Medulla oblongata (tissue), 1 donor: ENCODE data around the gene CELF1.
"Not testable (repeated sequence)": the region's sequence is repeated elsewhere in the genome, so short reads cannot be mapped to it uniquely, and the experiment has no call there.

Experiments used
- DNase-seq: peaks from one replicate; pipeline ENCODE4 v3.0.0-alpha.2; 2015; ENCODE audit errors: extremely low spot score

CELF1 gene

DNA sequence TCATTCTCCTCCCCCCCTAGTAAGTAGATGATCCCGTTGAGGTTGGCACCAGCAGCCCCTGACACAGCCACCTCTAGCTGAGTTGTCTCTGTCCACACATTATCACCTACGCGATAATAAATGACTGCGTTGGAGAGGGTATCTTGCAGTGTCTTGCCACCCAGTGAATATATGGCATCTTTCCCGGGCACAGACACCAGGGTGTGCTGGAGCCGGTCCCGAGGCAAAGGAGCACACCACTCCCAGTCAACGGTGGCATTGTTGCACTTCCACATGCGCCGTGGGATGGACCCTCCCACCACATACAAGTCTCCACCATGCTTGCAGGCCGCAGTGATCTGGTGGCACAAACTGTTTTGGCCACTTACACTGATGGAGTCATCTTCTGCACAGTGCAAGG is 20.4 kb upstream of the CELF1 start:
- no peak for DNase-seq

DNA sequence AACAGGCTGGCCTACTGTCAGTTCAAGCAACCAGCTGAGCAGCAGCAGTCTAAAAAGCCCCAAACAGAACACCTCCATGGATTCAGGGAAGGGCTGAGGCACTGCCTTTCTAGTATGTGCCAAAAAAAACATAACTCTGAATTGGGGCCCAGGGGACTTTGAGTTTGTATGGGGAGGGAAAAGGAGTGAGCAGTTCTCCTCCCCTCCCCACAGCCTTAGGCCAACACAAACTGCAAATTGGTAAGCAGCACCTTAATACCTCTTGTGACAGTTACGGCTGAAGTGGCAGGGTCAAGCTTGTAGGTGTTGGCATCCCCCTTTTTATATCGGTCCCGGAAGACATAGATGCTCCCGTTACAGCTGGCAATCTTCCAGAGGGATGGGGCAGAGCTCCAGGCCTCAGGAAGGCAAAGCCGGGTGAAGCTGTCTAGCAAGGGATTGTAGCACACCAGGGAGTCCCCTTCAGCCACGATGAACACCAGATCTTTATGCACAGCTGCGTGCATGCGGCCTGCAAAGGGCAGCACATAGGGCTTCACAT is 19.9 kb upstream of the CELF1 start:
- DNase-seq: no peak

DNA sequence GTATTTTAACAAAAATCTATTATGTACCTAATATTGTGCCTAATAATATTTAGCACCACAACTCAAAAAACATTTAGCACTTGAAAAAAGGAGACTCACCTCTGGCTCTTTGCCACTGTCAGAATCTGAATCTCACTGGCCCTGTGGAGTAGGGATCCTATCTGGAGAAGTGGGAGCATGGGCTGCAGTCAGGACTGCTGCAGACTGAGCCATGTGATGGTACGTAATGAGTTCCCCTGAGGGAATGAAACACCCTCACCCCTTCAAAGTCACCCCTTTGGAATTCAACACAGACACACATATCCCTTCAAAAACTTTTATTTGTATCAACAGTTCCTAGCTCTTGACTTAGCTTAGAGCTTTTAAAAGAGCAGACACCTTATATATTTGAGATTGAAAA is 19.0 kb upstream of the CELF1 start:
- no peak for DNase-seq

DNA sequence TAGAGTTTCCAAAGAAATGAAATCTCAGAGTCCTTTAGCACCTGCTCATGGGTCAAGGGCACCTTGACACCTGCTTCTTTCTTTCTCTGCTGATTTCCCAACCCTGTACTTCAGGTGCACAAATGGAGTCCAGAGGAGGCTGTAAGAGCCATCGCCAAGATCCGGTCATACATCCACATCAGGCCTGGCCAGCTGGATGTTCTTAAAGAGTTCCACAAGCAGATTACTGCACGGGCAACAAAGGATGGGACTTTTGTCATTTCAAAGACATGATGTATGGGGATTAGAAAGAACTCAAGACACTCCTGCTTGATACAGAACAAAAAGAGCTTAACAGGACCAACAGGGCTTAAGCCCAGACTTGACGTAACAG is 18.4 kb upstream of the CELF1 start:
- DNase-seq: no peak

DNA sequence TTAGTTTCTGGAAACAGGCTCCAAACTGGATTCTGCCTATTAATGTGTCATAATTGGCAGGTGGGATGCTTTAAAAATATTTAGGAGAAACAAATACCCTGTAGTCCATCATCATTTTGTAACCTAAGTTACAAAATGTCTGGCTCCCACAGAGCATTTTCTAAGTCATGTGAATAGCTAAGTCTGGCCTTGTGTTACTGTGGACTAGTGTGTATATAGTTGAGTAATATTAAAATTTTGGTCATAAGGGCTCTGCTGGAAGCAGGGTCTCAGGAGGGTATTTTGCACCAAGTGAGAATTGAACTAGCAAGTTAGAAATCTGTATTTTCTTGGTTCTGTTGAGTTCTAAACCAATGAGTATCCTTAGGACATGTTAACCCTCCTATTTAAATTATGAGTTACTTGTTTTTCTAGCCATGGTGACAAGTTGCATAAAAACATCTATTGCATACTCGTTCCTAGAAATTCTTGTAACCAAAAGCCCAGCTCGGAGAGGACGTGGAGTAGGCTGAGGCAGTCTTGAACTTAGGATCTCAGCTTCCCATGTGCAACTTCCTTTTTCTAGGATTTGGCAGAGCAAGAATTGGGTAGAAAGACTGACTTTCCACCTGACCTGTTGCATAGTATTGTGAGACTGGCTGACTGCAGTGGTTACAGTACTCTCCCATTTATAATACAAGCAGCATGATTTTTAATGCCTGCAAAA is 17.9 kb upstream of the CELF1 start:
- no peak for DNase-seq

DNA sequence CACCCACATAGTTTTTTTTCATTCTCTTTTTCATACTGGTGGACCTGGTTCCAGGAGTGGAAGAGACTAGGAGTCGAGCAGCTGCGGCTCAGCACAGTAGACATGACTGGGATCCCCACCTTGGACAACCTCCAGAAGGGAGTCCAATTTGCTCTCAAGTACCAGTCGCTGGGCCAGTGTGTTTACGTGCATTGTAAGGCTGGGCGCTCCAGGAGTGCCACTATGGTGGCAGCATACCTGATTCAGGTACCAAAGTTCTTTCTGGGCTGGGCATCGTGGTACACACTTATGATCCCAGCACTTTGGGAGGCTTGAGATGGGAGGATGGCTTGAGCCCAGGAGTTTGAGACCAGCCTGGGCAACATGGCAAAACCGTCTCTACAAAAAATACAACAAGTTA is 16.7 kb upstream of the CELF1 start:
- no peak for DNase-seq

DNA sequence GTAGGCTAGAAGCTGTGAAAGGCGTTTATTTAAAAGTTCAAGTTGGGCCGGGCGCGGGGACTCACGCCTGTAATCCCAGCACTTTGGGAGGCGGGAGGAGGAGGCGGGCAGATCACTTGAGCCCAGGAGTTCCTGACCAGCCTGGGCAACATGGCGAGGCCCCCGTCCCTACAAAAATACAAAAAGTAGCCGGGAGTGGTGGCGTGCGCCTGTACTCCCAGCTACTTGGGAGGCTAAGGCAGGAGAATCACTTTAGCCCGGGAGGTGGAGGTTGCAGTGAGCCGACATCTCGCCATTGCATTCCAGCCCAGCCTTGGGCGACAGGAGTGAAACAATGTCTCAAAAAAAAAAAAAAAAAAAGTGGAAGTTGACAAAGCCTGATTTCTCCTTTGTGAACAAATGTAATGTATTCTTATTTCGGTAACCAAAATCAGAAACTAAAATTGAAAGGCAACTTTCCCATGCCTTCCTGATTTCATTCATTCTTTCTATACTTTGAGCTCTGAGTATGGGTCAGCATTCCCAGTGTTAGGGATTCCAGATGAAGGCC is 13.3 kb upstream of the CELF1 start:
- DNase-seq: no peak

DNA sequence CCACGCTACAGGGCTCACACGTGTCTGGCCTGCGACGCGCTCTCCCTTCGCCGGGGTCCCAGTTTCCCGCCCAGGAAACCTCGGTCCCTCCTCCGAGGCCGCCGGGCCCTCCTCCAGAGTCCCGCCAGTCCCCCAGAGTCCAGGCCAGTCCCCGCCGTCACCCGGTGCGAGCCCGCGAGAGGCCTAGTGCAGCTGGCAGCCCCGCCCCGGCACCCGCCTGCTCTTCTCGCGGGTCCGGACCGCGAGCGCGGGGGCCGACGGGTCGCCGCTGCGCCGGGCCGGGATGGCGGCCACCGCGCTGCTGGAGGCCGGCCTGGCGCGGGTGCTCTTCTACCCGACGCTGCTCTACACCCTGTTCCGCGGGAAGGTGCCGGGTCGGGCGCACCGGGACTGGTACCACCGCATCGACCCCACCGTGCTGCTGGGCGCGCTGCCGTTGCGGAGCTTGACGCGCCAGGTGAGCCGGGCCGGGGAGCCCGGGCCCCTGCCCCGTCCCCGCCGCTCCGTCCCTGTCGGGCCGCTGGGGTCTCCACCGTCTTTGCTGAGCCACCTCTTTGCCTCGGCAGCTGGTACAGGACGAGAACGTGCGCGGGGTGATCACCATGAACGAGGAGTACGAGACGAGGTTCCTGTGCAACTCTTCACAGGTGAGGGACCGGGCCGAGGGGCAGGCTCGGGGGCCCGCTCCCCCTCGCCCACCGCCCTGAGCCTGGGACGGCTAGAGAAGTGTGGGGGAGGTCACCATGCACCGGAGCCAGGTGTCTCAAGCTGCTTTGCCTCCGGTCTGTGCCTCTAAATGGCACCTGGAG is 12.6 kb upstream of the CELF1 start, which contains the start of gene PTPMT1:
Gene PTPMT1 (plus strand): TSS at position 260 of the 809 bp plus-strand sequence. CDS start 24 bp downstream, at position 284.
- DNase-seq: peak; percentile 45

DNA sequence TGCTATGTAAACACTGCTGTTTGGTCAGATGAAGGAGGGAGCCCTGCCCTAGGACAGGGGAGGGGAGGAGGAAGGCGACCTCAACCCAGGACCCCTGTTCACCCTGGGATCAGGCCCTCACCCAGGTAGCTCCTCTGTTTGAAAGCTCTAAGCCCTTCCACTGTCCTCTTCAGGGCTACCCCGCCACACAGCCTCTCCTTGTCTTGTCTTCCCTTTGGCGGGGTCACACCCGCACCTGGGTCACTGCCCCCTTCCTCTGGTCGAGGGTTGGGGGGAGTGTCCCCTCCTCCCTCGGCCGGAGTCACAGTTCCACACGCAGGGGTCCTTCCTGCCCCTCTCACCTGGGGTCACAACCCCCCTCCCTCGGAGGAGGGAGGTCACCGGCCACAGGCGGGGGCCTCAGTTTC is 12.0 kb upstream of the CELF1 start:
- DNase-seq: no peak

DNA sequence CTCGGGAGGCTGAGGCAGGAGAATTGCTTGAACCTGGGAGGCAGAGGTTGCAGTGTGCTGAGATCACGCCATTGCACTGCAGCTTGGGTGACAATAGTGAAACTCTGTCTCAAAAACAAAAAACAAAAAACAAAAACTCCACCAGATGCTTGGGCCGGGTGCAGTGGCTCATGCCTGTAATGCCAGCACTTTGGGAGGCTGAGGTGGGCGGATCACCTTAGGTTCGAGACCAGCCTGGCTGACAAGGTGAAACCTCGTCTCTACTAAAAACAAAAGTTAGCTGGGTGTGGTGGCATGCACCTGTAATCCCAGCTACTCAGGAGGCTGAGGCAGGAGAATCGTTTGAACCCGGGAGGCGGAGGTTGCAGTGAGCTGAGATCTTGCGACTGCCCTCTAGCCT is 11.4 kb upstream of the CELF1 start:
- not testable (repeated sequence) for DNase-seq

DNA sequence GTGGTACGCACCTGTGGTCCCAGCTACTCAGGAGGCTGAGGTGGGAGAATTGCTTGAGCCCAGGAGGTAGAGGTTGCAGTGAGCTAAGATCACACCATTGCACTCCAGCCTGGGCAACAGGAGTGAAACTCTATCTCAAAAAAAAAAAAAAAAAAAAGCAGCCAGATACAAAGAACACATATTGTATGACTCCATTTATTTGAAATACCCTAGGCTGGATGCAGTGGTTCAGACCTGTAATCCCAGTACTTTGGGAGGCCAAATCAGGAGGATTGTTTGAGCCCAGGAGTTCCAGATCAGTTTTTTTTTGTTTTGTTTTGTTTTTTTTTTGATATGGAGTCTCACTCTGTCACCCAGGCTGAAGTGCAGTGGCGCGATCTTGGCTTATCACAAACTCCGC is 9.5 kb upstream of the CELF1 start:
- not testable (repeated sequence) for DNase-seq

DNA sequence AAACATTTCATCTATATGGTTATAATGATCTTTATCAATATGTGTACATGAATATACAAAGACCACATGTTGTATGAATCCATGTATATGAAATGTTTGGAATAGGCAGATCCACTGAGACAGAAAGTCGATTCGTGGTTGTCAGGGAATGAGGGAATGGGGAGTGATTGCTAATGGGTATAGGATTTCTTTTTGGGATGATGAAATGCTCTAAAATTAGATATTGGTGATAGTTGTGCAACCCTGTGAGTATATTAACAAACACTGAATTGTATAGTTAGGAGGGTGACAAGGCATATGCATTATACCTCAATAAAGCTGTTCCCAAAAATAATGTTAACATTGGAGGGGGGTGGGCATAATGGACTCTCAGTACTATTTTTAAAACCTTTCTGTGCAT is 7.5 kb upstream of the CELF1 start:
- no peak for DNase-seq

DNA sequence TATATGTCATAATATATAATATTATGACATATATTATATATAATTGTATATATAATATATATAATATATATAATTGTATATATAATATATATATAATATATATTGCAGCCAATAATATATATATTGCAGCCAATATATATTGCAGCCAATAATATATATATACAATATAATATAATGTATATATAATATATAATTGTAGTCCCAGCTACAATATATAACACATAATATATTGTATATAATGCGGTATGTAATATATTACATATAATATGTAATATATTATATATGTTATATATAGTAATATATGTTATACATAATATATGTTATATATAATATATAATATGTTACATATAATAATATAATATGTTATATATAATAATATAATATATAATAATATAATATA is 5.8 kb upstream of the CELF1 start:
- DNase-seq: no peak

DNA sequence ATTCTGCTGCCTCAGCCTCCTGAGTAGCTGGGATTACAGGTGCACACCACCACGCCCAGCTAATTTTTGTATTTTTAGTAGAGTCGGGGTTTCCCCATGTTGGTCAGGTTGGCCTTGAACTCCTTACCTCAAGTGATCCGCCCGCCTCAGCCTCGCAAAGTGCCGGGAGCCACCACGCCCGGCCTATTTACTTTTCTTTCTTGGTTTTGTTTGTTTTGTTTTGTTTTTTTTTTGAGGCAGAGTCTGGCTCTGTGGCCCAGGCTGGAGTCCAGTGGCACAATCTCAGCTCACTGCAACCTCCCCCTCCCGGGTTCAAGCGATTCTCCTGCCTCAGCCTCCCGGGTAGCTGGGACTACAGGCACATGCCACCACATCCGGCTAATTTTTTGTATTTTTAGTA is 4.1 kb upstream of the CELF1 start:
- not testable (repeated sequence) for DNase-seq

DNA sequence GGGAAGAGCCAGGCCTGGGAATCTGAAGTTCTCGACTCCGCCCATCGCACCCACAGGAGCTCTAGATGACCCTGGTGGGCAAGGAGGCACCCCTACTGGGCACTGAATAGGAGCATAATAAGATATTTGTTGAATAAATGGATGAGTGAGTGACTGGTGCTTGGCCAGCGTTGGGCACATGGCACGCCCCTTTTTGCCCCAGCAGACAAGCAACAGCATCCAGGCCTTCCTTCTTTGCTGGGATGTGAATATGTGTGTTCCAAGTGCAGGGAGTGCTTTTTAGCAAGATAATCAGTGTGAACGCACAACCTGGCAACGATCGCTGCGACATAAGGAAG is 443 bp upstream of the CELF1 start:
- no peak for DNase-seq

DNA sequence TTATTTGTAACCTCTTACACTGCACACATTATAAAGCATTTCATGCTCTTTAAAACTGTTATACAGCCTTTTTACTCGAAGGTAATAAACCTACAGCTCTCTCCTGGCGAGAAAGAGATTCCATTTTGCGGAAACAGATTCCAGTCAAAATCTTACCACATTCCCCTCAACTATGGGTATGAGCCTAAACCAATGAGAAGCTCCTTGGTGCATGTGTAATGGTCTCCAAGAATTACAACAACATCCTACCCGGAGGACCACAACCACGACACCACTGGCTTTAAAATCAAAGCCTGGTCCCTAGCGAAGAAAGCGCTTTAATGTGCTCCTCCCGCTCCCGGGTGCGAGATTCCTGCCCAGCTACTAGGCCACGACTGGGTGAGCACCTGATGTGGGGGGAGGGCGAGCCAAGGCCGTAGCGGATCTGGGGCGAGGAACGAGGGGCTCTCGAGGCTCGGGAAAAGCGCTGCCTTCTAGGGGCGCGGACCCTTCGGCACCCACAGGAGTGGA is 821 bp downstream of the CELF1 start:
- DNase-seq: peak; percentile 34

DNA sequence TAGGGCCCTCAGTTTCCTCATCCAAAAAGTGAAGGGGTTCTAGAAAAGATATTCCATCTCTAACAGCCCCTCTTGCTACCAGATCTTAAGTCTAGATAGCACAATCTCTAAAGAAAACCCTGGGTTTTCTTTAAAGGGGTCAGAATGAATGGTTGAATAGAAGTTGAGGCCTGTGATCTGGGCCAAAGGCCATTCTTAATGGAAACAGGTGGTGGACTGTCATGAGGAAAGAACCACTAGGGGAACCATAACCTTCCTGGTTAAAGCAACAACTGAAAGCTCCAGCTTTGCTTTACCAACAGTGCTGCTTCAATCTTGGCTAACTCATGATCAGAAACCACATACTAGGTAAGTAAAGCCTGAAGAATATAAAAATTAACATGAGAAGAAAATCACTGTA is 1.8 kb downstream of the CELF1 start:
- no peak for DNase-seq

DNA sequence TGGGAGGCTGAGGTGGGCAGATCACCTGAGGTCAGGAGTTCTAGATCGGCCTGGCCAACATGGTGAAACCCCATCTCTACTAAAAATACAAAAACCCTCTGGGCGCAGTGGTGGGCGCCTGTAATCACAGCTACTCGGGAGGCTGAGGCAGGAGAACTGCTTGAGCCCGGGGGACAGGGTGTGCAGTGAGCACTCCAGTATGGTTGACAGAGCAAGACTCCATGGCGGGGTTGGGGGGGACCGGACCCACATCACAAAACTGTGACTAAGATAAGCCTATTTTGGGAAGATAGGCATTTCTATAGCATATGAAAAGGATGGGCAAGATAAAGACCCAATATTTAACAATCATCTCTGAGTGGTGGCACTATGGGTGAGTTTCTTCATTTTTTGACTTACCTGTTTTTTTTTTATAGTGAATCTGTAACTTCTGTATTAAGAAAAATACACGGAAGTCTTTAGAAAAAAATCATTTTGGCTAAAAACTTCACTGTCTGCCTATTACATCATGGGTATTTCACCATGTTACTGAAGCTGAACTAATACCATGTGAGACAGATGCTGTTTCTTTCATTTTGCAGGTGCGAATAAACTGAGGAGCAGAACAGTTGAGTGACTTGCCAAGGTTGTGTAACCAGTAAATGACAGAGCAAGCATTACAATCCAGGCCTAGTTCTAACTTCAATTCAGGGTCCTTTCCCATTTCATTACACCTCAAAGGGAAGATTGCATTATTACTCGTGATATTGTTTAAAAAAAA is 2.5 kb downstream of the CELF1 start:
- no peak for DNase-seq

DNA sequence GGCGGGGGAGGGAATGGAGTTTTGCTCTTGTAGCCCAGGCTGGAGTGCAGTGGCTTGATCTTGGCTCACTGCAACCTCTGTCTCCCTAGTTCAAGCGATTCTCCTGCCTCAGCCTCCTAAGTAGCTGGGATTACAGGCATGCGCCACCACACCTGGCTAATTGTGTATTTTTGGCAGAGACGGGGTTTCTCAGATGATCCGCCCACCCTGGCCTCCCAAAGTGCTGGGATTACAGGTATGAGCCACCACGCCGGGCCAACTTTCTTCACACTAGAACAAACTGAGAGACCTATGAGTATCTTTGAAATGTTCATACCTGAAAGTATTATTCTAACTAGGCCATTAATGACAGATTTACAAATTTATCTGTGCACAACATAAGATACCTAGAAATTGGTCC is 6.7 kb downstream of the CELF1 start:
- not testable (repeated sequence) for DNase-seq

DNA sequence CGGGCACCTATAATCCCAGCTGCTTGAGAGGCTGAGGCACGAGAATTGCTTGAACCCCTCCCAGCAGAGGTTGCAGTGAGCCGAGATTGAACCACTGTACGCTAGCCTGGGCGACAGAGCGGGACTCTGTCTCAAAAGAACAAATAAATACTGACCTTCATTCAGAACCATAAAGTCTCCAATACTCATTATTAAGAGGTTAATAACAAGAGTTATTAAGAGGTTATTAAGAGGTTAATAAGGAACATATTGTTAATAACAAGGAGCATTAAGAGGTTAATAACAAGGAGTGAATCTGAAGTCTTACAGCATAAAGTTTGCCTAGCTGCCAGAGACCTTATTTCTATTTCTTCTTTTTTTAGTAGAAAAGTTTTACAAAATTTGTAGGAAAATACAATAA is 7.6 kb downstream of the CELF1 start:
- DNase-seq: no peak

DNA sequence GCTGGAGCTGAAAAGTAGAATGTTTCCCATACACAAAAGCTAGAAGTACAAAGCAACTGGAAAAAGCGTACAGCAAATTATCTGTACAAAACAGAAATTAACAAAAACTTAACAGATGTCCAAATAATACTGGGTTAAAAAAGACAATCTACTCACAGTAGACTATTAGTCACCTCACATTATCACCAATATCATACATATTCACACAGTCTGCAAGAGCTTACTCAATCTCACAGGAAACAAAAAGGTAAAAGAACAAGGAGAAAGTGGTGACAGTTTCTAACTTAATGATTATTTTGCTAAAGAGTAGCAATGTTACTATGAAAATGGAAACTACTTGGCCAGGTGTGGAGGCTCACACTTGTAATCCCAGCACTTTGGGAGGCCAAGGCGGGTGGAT is 11.9 kb downstream of the CELF1 start:
- no peak for DNase-seq

DNA sequence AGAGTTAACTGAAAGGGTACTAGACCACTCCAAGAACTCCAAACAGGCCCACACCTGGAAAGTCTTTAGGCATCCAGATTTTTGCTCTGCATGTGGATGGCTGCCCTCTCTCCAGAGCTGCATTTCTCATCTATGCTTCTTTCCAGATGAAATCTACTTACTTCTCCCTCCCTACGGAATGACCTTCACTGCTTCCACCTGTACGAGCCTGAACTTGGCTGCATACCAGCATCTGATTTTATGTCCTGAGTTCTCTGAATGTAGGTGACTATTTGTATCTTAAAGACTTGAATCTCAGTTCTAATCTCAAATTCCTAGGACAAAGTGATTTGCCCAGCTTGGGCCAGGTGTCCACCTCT is 13.3 kb downstream of the CELF1 start:
- no peak for DNase-seq
